GM18909 (cell line): ENCODE data around the gene HSDL2.

Source experiments
- ATAC-seq: cut with Tn5 transposase; IDR thresholded peaks from one replicate; pipeline ENCODE4 v1.9.1; 2021; ENCODE audit warnings: mild to moderate bottlenecking; ENCODE audit not compliant: unreplicated experiment, poor library complexity

HSDL2 gene

DNA sequence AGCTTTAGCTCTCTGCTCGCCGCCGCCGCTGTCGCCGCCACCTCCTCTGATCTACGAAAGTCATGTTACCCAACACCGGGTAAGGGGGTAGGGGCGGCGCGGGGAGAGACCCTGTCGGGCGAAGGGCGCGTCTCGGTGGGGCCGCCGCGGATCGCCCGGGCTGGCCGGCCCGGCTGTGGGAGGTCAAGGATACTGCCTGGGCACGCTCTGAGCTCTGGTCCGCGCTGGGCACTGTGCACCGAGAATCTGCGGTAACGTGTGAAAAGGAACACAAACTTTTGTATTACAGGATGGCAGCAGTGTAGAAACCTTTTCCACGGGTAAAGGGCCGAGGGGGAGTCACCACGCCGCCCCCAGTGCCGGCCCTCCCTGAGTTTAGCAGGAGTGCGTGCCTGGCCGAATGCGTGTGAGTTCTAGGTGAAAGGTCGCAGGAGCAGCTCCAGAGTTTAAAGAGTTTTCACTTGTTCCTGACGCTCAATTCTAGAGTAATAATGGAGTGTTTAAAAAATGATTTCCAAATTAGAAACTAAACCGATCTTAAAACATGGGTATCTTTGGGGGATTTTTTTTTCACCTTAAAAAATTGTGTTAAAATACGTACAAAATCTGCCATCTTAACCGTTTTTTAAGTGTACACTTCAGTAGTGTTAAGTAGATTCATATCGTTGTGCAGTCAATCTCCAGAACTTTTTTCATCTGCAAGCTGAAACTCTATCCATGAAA lies at the start of gene HSDL2:
TSS of gene HSDL2 (plus strand) at position 7 of the 723 bp plus-strand sequence. CDS start at position 63, 56 bp downstream.
- ATAC-seq, result peak; percentile 23

DNA sequence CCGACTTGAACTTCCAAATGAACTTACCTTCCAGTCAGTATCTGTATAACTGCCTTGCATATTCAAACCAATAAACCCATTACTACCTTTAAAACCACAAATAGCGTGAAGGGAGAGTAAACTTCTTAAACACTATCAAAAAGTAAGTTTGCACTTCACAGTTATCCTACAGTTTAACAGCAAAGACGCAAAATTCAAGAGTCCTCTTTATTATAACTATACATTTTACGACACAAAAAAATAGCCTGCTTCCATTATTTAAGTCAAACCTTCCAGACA lies 48.3 kb upstream of the HSDL2 start:
- no peak for ATAC-seq

- ATAC-seq, result no peak
Measured at GRCh38 chr9:112332214-112332613, 47.7 kb upstream of the HSDL2 start.

DNA sequence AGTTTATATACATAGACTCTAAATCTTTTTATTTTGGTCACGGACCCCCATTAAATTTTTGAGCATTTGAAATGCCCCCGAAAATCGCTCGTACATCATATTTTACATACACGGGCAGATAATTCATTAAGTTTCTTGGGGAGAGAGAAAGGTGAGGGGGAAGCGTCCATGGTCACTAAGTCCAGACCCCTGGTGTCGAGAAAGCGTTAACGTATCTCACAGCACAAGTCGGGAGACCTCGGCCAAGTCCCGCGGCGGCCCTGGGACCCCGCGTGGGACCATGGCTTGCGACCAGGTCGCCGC lies 47.3 kb upstream of the HSDL2 start:
- no peak for ATAC-seq

GRCh38 chr9:112332977-112333638 lies 46.8 kb upstream of the HSDL2 start, which contains the start of gene PTBP3:
TSS of gene PTBP3 (minus strand) at chr9:112333619. CDS start at chr9:112297865, 35,754 bp downstream.
- ATAC-seq, result peak; percentile 64

DNA sequence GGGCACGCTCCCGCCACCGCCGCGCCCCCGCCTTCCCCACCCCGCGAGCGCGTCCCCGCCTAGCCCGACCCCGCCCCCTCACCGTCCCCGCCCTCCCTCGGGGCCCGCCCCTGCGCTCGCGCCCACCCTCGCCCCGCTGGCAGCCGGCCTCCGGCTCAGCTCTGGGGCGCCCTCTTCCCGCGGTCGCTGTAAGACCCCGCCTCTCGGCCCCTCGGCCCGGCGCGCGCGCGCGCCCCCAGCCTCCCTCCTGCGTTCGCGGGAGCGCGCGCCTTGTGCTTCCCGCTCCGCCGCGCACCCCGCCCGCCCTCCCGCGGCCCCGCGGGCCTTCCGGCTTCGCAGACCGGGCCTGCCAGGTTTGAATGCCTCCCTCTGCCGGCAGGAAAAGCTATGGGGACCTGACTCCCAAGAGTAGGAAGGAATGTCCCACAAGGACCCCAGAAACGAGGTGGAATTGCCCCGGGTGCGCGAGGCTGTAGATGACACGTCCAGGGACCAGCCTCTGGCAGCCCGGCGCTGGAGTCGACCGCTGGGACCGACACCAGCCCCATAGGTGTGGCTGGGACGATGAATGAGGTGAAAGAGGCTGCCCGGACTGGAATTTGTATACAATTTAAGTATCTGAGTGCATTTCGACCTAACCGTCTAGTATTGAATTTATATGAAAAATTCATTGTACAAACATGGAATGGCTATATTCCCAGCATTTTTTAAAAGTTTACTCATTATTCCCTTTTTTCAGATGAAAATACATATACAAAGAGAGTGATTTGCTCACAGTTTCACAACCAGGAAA lies 46.1 kb upstream of the HSDL2 start:
- peak; percentile 76 for ATAC-seq

GRCh38 chr9:112334432-112334841 lies 45.5 kb upstream of the HSDL2 start:
- no peak for ATAC-seq

GRCh38 chr9:112337547-112337946 lies 42.4 kb upstream of the HSDL2 start:
- no peak for ATAC-seq

- no peak for ATAC-seq
Measured at GRCh38 chr9:112338561-112338960, 41.3 kb upstream of the HSDL2 start.

- no peak for ATAC-seq
Measured at GRCh38 chr9:112339886-112340285, 40.0 kb upstream of the HSDL2 start.

- ATAC-seq, result no peak
Measured at GRCh38 chr9:112341730-112342129, 38.2 kb upstream of the HSDL2 start.

DNA sequence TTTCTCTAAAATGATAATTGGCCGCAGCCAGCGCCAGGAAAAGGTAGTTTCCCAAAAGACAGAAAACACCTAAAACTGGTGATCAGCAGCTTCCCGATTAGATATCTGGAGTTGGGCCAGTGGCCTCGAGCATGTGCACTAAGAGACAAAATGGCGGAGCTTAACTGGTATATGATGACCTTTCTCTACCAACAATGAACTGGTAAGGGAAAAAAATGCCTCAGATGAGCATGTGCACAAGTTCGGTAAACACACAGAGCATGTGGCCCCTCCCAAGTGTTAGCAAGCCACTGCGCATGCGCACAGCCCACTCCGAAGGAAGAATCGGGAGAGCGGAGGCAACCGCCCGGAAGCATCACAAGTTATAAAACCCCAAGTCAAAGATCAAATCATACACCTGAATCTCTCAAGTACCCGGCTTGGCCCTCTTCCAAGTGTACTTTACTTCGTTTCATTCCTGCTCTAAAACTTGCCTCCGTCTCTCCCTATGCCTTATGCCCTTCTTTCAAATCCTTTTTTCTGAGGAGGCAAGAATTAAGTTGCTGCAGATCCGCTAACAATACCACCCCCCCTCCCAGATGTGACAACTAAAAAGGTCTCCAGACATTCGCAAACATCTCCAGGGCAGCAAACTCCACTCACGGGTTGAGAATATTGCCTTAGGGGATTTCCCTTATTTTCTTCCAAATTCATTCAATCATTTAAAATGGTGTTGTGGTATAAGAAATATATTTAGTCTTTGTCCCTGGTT lies 31.5 kb upstream of the HSDL2 start:
- no peak for ATAC-seq

DNA sequence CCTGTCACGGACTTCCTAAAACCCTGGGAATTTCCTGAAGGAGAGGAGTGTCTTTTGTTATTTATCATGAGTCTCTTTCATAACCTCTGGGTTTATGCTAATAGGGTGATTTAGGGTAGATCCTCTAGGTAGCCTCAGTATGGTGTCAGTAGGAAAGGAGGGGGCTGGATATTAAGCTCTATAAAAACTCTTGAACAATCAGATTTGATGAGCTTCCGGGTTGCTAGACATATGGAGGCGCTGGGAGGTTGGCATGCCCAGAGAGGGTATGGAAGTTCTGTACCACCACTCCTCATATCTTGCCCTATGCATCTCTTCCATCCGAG lies 30.9 kb upstream of the HSDL2 start:
- no peak for ATAC-seq

GRCh38 chr9:112351184-112351583 lies 28.7 kb upstream of the HSDL2 start:
- no peak for ATAC-seq

GRCh38 chr9:112352209-112352608 lies 27.7 kb upstream of the HSDL2 start:
- ATAC-seq, result no peak

GRCh38 chr9:112354081-112354743 lies 25.7 kb upstream of the HSDL2 start:
- no peak for ATAC-seq

- no peak for ATAC-seq
Measured at GRCh38 chr9:112355427-112355897, 24.4 kb upstream of the HSDL2 start.

DNA sequence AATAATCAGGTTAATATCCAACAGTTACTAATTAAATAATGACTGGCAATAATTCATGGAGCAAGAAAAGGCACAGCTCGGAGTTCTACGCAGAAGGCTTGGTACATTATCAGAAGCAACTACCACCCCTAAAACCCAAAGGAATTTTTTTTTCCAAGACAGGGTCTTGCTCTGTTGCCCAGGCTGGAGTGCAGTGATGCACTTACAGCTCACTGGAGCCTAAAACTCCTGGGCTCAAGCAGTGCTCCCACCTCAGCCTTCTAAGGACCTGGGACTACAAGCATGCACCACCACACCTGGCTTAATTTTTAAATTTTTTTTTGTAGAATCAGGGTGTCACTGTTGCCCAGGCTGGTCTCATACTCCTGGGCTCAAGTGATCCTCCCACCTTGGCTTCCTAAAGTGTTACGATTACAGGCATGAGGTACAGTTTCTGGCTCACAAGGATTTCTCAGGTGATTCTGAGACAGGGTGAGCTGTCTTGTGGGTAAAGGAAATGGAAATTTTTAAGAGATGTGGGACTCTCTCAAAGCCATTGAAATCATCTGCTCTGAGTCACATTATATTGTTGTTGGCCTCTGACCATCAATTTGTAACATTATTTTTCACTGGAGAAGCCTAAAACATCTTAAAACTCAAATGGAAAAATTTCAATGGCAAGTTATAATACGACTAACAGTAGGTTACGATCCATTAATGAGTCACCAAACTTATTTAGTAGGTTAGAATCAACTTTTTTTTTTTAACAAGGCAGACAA lies 19.7 kb upstream of the HSDL2 start:
- no peak for ATAC-seq

DNA sequence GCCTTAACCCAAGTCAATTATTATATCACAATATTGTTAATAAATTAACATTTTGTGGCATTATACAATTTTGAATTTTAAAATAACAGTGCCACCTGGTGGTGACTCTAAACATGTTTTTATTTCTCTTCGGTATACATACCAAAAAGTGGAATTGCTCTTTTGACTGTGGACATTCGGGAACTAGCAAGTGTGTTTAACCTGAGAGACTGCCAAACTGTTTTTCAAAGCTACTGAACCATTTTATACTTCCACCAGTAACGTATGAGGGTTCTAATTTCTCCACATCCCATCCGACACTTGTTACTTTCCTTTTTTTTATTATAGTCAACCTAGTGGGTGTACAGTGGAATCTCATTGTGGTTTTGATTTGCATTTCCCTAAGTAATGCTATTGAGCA lies 18.3 kb upstream of the HSDL2 start:
- no peak for ATAC-seq

DNA sequence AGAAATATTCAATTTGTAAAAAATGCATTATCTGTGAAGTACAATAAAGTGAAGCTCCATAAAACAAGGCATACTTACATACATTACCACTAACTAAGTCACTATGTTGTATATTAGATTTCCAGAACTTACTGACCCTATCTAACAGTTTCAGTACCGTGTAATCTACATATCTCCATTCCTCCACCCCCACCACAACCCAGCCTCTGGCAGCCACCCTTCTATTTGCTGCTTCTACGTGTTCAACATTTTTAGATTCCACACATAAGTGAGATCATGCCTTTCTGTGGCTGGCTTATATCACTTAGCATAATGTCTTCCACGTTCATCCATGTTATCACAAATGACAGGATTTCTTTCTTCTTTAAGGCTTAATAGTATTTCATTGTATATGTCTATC lies 15.1 kb upstream of the HSDL2 start:
- ATAC-seq, result no peak
